ENCODE results near the gene PLA2G2C. TPM values are rescaled to one million over a fixed set of nuclear protein-coding genes. Genes with fewer than 3 reads are reported as not detected.

The PLA2G2C gene
- polyA plus RNA-seq, 4 donors = 0.01 TPM; not detected in 3

DNA sequence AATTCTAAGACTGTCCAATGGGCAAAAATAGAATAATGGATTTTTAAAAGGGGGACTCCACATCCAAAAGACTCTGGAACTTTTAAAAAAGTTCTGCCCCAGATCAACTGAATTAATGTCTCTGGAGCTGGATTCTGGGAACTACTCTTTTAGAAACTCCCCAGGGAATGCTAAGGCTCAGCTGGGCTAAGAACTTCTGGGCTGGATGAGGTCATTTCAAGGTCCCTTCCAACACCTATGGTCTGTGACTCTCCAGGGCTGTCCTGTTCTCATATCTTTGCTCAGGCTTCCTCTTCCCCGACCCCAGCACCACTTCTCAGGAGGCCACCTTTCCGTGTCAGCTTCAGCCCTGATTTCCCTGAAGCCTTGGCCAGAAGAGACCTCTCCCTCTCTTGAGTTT lies 13.5 kb upstream of the PLA2G2C start:
- H3K9me3 ChIP-seq (ENCODE audit: control insufficient read depth in 2 of 2, insufficient read depth in 1 of 2, low read depth in 1 of 2, low read length in 1 of 2) = no peaks in the 10 kb centered on the region
- no peak for DNase-seq

DNA sequence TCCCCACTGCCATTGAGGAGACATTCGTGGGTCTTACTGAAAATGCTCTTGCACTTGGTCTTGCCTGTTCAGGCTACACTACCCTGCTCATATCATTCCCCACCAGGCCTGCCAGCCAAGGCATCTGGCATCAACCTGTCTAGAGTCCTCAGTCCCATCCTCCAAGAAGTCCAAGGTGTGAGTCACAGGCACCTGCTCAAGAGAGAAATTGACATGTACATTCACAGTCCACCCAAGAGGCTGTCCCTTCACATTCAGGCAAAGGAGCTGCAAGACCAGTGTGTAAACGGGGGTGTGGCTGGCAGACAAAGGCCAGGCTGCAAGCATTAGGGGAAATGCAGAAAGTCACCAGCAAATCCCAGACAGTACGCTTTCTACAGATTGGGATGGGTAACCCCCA lies 13.1 kb upstream of the PLA2G2C start:
- Histone ChIP-seq H3K4me3 (ENCODE audit: low read depth in 1 of 3, low read length in 3 of 3) (no peak overlapping the region), H3K9me3 (ENCODE audit: control insufficient read depth in 2 of 2, insufficient read depth in 1 of 2, low read depth in 1 of 2, low read length in 1 of 2) (no peaks in the 10 kb centered on the region), H3K36me3 (ENCODE audit: control insufficient read depth in 3 of 3, insufficient read depth in 2 of 3, low read depth in 1 of 3, low read length in 3 of 3) (no peaks in the 10 kb centered on the region), H3K27me3 (ENCODE audit: control insufficient read depth in 3 of 3, insufficient read depth in 3 of 3, low read length in 3 of 3) (peaks cover 0 to 3% (median 0%) of the 10 kb centered on the region in 3 donors), H3K27ac (ENCODE audit: low read depth in 1 of 3, low read length in 2 of 3) (no peak overlapping the region), H3K4me1 (ENCODE audit: control insufficient read depth in 3 of 3, insufficient read depth in 2 of 3, low read depth in 1 of 3, low read length in 2 of 3) (no peaks in the 10 kb centered on the region)
- DNase-seq (peak; percentile 19 to 44), FAIRE-seq (no peak)
- WGBS, 3 donors = 36 to 37% (median 37%) methylated on average over 3 of the region's 3 CpGs

More for the DNA sequence above, 13.5 kb upstream of the PLA2G2C start:
- H3K4me3 ChIP-seq (ENCODE audit: low read depth in 1 of 3, low read length in 3 of 3) = no peak overlapping the region
- peaks cover 0 to 3% (median 0%) of the 10 kb centered on the region in 3 donors for H3K27me3 ChIP-seq (ENCODE audit: control insufficient read depth in 3 of 3, insufficient read depth in 3 of 3, low read length in 3 of 3)
- no peak overlapping the region for H3K27ac ChIP-seq (ENCODE audit: low read depth in 1 of 3, low read length in 2 of 3)
- 61 to 74% (median 72%) methylated on average over 2 of the region's 2 CpGs for WGBS, 3 donors
- FAIRE-seq = no peak
- H3K4me1 ChIP-seq (ENCODE audit: control insufficient read depth in 3 of 3, insufficient read depth in 2 of 3, low read depth in 1 of 3, low read length in 2 of 3) = no peaks in the 10 kb centered on the region
- H3K36me3 ChIP-seq (ENCODE audit: control insufficient read depth in 3 of 3, insufficient read depth in 2 of 3, low read depth in 1 of 3, low read length in 3 of 3) = no peaks in the 10 kb centered on the region

DNA sequence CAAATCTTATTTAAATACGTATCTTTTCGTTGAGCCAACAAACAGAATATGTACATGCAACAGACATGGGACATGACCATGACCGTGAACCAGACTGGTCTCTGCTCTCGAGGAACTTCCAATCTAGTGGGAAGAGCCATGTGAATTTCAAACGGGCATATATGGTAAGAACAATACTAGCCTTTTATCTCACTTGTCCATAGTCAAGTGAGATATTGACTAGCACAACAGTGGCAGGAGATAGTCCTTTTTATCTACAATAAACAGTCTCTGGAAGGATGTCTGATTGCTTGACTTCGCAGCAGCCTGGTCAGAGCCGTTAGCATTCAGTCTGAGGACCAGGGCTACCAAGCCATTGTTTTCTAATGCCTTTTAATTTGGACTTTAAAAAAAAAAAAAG lies 12.6 kb upstream of the PLA2G2C start:
- Histone ChIP-seq H3K9me3 (ENCODE audit: control insufficient read depth in 2 of 2, insufficient read depth in 1 of 2, low read depth in 1 of 2, low read length in 1 of 2) (no peaks in the 10 kb centered on the region), H3K27me3 (ENCODE audit: control insufficient read depth in 3 of 3, insufficient read depth in 3 of 3, low read length in 3 of 3) (peaks cover 0 to 3% (median 0%) of the 10 kb centered on the region in 3 donors), H3K36me3 (ENCODE audit: control insufficient read depth in 3 of 3, insufficient read depth in 2 of 3, low read depth in 1 of 3, low read length in 3 of 3) (no peaks in the 10 kb centered on the region), H3K4me3 (ENCODE audit: low read depth in 1 of 3, low read length in 3 of 3) (no peak overlapping the region), H3K4me1 (ENCODE audit: control insufficient read depth in 3 of 3, insufficient read depth in 2 of 3, low read depth in 1 of 3, low read length in 2 of 3) (no peaks in the 10 kb centered on the region), H3K27ac (ENCODE audit: low read depth in 1 of 3, low read length in 2 of 3) (no peak overlapping the region)
- WGBS, 3 donors = 51 to 68% (median 59%) methylated on average over 7 of the region's 7 CpGs
- FAIRE-seq (no peak), DNase-seq (no peak)

DNA sequence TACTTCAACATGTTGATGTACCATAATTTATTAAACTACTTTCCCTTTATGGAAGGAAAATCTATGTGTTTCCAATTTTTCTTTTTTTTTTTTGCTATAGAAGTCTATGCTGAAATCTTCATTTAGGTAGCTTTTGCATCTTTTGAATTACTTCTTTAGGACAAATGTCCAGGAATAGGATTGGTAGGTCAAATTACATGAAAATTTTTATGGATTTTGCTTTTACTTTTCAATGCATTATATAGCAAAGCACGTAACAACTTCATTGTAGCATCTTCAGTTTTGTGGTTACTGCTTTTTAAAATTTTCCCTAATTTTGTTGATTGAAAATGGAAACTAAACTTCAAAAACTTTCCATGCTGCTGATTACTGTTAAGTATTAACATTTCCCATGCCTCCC lies 12.0 kb upstream of the PLA2G2C start:
- WGBS, 3 donors = 39 to 92% (median 86%) methylated on average over 1 of the region's 1 CpG
- no peak overlapping the region for H3K27ac ChIP-seq (ENCODE audit: low read depth in 1 of 3, low read length in 2 of 3)
- no peak for DNase-seq
- no peaks in the 10 kb centered on the region for H3K4me1 ChIP-seq (ENCODE audit: control insufficient read depth in 3 of 3, insufficient read depth in 2 of 3, low read depth in 1 of 3, low read length in 2 of 3)
- no peaks in the 10 kb centered on the region for H3K9me3 ChIP-seq (ENCODE audit: control insufficient read depth in 2 of 2, insufficient read depth in 1 of 2, low read depth in 1 of 2, low read length in 1 of 2)
- FAIRE-seq = no peak
- H3K36me3 ChIP-seq (ENCODE audit: control insufficient read depth in 3 of 3, insufficient read depth in 2 of 3, low read depth in 1 of 3, low read length in 3 of 3) = no peaks in the 10 kb centered on the region
- no peak overlapping the region for H3K4me3 ChIP-seq (ENCODE audit: low read depth in 1 of 3, low read length in 3 of 3)
- H3K27me3 ChIP-seq (ENCODE audit: control insufficient read depth in 3 of 3, insufficient read depth in 3 of 3, low read length in 3 of 3) = no peaks in the 10 kb centered on the region

DNA sequence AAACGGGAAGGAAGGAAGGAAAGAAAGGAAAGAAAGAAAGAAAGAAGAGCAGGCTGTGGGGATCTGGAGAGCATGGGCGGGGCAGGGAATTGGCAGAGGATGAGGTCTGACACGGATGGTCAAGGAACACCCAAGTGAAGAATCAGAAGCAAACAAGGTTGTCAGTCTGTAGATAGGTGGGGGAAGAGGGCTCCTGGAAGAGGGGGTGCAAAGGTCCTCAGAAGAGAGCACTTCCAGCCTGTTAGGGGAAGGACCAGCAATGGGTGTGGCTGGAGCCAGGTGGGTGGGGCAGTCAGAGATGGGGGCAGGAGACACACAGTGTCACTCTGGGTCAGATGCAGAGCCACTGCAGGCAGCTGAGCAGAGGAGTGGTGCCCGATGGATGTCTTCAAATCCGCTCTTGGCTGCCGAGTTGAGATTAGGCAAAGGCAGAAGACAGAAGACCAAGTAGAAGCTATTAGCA lies 11.0 kb upstream of the PLA2G2C start:
- DNase-seq = peak in 1 of 2 donors; percentile 22
- Histone ChIP-seq H3K9me3 (ENCODE audit: control insufficient read depth in 2 of 2, insufficient read depth in 1 of 2, low read depth in 1 of 2, low read length in 1 of 2) (no peaks in the 10 kb centered on the region), H3K4me3 (ENCODE audit: low read depth in 1 of 3, low read length in 3 of 3) (no peak overlapping the region), H3K27me3 (ENCODE audit: control insufficient read depth in 3 of 3, insufficient read depth in 3 of 3, low read length in 3 of 3) (no peaks in the 10 kb centered on the region), H3K27ac (ENCODE audit: low read depth in 1 of 3, low read length in 2 of 3) (no peak overlapping the region), H3K4me1 (ENCODE audit: control insufficient read depth in 3 of 3, insufficient read depth in 2 of 3, low read depth in 1 of 3, low read length in 2 of 3) (no peaks in the 10 kb centered on the region), H3K36me3 (ENCODE audit: control insufficient read depth in 3 of 3, insufficient read depth in 2 of 3, low read depth in 1 of 3, low read length in 3 of 3) (no peaks in the 10 kb centered on the region)
- FAIRE-seq = no peak
- WGBS, 3 donors = 62 to 73% (median 68%) methylated on average over 5 to 6 of the region's 6 CpGs

DNA sequence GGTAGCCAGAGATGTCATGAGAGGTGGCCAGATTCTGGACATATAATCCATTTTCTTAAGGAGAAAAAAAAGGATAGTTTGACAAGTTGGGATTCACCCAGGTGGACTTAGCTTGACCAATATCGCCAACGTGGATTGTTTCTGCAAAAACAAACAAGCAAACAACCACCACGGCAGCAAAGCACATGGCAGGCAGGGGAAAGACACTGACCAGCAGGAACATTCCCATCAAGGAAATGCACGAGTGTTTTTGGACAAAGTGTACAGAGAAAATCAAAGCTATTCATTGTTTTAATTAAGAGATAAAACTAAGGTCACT lies 9.1 kb upstream of the PLA2G2C start:
- no peak for FAIRE-seq
- H3K36me3 ChIP-seq (ENCODE audit: control insufficient read depth in 3 of 3, insufficient read depth in 2 of 3, low read depth in 1 of 3, low read length in 3 of 3) = no peaks in the 10 kb centered on the region

DNA sequence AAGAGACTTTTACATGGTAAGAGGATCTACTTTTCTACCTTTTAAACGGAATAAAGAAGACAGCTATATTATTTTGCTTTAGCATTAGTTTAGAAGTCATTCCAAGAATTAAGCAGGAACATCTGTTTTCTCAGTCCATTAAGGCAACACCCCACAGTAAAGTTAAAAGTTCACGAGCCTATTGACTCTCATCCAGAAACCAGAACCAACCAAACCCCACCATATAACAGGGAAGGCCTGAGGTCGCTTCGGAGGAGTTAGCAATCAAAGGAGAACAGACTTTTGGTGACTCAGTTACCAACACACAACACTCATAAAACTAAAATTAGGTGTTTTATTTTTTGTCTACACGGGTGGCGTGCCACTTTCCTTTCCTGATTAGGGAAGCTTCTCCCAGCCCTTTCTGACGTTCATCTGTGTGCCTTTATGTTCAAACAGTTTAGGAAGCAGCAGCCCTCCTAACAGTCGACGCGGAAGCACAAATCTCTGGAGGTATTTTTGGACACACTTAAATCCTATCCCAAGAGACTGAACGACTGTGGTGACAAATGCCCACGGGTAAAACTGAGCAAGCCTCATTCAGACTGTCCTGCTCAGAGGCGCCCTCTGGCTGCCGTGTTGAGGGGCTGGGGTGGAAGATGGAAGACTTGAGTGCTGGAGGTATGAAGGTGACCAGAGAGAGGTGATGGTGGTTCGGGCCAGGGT lies 8.6 kb upstream of the PLA2G2C start:
- no peaks in the 10 kb centered on the region for H3K9me3 ChIP-seq (ENCODE audit: control insufficient read depth in 2 of 2, insufficient read depth in 1 of 2, low read depth in 1 of 2, low read length in 1 of 2)
- H3K36me3 ChIP-seq (ENCODE audit: control insufficient read depth in 3 of 3, insufficient read depth in 2 of 3, low read depth in 1 of 3, low read length in 3 of 3) = no peaks in the 10 kb centered on the region
- peak; percentile 69 to 76 for DNase-seq
- H3K27ac ChIP-seq (ENCODE audit: low read depth in 1 of 3, low read length in 2 of 3) = no peak overlapping the region
- no peak overlapping the region for H3K4me3 ChIP-seq (ENCODE audit: low read depth in 1 of 3, low read length in 3 of 3)
- H3K4me1 ChIP-seq (ENCODE audit: control insufficient read depth in 3 of 3, insufficient read depth in 2 of 3, low read depth in 1 of 3, low read length in 2 of 3) = no peaks in the 10 kb centered on the region
- 17 to 34% (median 25%) methylated on average over 15 of the region's 15 CpGs for WGBS, 3 donors
- no peaks in the 10 kb centered on the region for H3K27me3 ChIP-seq (ENCODE audit: control insufficient read depth in 3 of 3, insufficient read depth in 3 of 3, low read length in 3 of 3)
- FAIRE-seq = no peak

More for the DNA sequence above, 9.1 kb upstream of the PLA2G2C start:
- Histone ChIP-seq H3K4me3 (ENCODE audit: low read depth in 1 of 3, low read length in 3 of 3) (no peak overlapping the region), H3K4me1 (ENCODE audit: control insufficient read depth in 3 of 3, insufficient read depth in 2 of 3, low read depth in 1 of 3, low read length in 2 of 3) (no peaks in the 10 kb centered on the region), H3K9me3 (ENCODE audit: control insufficient read depth in 2 of 2, insufficient read depth in 1 of 2, low read depth in 1 of 2, low read length in 1 of 2) (no peaks in the 10 kb centered on the region), H3K27ac (ENCODE audit: low read depth in 1 of 3, low read length in 2 of 3) (no peak overlapping the region), H3K27me3 (ENCODE audit: control insufficient read depth in 3 of 3, insufficient read depth in 3 of 3, low read length in 3 of 3) (no peaks in the 10 kb centered on the region)
- 50 to 66% (median 64%) methylated on average over 4 of the region's 4 CpGs for WGBS, 3 donors
- no peak for DNase-seq

DNA sequence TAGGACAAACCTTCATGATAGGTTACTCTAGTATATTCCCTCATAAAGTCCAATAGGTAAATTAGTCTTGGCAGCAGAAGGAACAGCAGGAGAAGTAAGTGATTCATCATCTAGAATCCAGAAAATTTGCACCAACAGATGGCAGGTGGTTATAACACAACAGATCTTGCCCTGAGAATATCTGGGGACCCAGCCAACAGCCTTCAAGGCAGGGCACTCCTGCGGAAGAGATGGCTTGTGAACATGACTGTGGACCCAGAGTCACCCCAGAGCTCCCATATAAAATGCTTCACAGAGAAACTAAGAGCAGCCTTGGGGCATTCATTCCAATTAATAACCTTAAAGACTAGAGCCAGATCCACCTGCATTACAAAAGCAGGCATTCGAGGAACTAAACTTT lies 7.9 kb upstream of the PLA2G2C start:
- no peaks in the 10 kb centered on the region for H3K9me3 ChIP-seq (ENCODE audit: control insufficient read depth in 2 of 2, insufficient read depth in 1 of 2, low read depth in 1 of 2, low read length in 1 of 2)
- DNase-seq (peak in 1 of 2 donors; percentile 38), FAIRE-seq (no peak)
- no peak overlapping the region for H3K27ac ChIP-seq (ENCODE audit: low read depth in 1 of 3, low read length in 2 of 3)
- no peaks in the 10 kb centered on the region for H3K36me3 ChIP-seq (ENCODE audit: control insufficient read depth in 3 of 3, insufficient read depth in 2 of 3, low read depth in 1 of 3, low read length in 3 of 3)
- 31 to 79% (median 32%) methylated on average over 2 of the region's 2 CpGs for WGBS, 3 donors
- no peaks in the 10 kb centered on the region for H3K27me3 ChIP-seq (ENCODE audit: control insufficient read depth in 3 of 3, insufficient read depth in 3 of 3, low read length in 3 of 3)
- no peaks in the 10 kb centered on the region for H3K4me1 ChIP-seq (ENCODE audit: control insufficient read depth in 3 of 3, insufficient read depth in 2 of 3, low read depth in 1 of 3, low read length in 2 of 3)
- no peak overlapping the region for H3K4me3 ChIP-seq (ENCODE audit: low read depth in 1 of 3, low read length in 3 of 3)

DNA sequence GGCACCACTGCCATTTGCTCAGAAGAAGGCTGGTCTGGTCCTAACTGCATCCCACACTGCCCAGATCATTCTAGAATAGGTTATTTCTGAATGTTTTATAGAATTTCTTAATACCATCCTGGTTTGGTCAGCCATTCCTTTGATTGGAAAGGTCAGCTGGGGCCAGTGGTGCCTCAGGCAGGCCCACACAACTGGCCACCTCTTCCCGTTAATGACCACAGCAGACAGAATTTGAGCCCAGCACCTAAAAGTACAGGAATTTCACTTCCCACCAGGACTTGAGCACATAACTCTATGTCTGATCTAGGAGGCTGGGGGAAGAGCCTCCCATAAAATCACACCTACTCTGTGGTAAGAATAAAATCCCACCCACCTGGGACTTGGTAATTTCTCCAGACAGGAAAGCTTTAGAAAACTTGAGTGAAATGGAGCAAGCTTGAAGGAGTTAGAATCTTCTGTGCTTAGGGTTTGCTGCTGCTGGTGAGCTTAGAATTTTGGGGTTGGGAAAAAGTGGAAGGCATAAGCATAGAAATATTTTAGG lies 6.6 kb upstream of the PLA2G2C start:
- no peak overlapping the region for H3K27ac ChIP-seq (ENCODE audit: low read depth in 1 of 3, low read length in 2 of 3)
- WGBS, 3 donors = 87 to 96% (median 87%) methylated on average over 1 of the region's 1 CpG
- no peaks in the 10 kb centered on the region for H3K36me3 ChIP-seq (ENCODE audit: control insufficient read depth in 3 of 3, insufficient read depth in 2 of 3, low read depth in 1 of 3, low read length in 3 of 3)
- no peak for FAIRE-seq
- H3K9me3 ChIP-seq (ENCODE audit: control insufficient read depth in 2 of 2, insufficient read depth in 1 of 2, low read depth in 1 of 2, low read length in 1 of 2) = no peaks in the 10 kb centered on the region
- no peaks in the 10 kb centered on the region for H3K27me3 ChIP-seq (ENCODE audit: control insufficient read depth in 3 of 3, insufficient read depth in 3 of 3, low read length in 3 of 3)
- H3K4me1 ChIP-seq (ENCODE audit: control insufficient read depth in 3 of 3, insufficient read depth in 2 of 3, low read depth in 1 of 3, low read length in 2 of 3) = no peaks in the 10 kb centered on the region
- H3K4me3 ChIP-seq (ENCODE audit: low read depth in 1 of 3, low read length in 3 of 3) = no peak overlapping the region
- no peak for DNase-seq

Measured in small intestine (tissue), 7 donors.